Natural killer cell (primary cell): ENCODE results near the gene SSH2. TPM values are rescaled to one million over a fixed set of nuclear protein-coding genes. Genes with fewer than 3 reads are reported as not detected.

Source experiments
- ATAC-seq, 3 donors: fragments of 150-1000 bp in 2 of 3; fragments of 200-7000 bp in 1 of 3; cut with Tn5 transposase; 1 replicate in 1 of 3; 2 replicates in 2 of 3; pipeline ENCODE4 v1.10.0; 2021; ENCODE audit warnings: mild to moderate bottlenecking in 2 of 3, moderate library complexity in 2 of 3
- DNase-seq, 2 donors: peaks; one replicate each; pipeline versions ENCODE4 v3.0.0 to v3.0.0-alpha.2; 2013 to 2021; ENCODE audit warnings: mixed read lengths in 1 of 2
- H3K27ac ChIP-seq: one replicate; pipeline ENCODE4 v1.5.1; 2013; ENCODE audit warnings: mild to moderate bottlenecking, low read length
- H3K27me3 ChIP-seq: one replicate; pipeline ENCODE4 v1.6.1; 2013; ENCODE audit warnings: low read length; ENCODE audit not compliant: control insufficient read depth, insufficient read depth
- H3K36me3 ChIP-seq: one replicate; pipeline ENCODE4 v1.6.1; 2013; ENCODE audit warnings: low read length; ENCODE audit not compliant: control insufficient read depth, insufficient read depth
- H3K4me1 ChIP-seq: one replicate; pipeline ENCODE4 v1.6.1; 2013; ENCODE audit warnings: low read length; ENCODE audit not compliant: control insufficient read depth, insufficient read depth
- H3K4me3 ChIP-seq: one replicate; pipeline ENCODE4 v1.5.1; 2013; ENCODE audit warnings: low read length
- H3K9me3 ChIP-seq: one replicate; pipeline ENCODE4 v1.6.1; 2013; ENCODE audit warnings: low read length; ENCODE audit not compliant: control insufficient read depth, insufficient read depth
- H3K27ac Mint-ChIP-seq, 2 donors: one replicate each; pipeline ENCODE4 v1.8.0; 2022; ENCODE audit warnings: mild to moderate bottlenecking in 2 of 2, mixed read lengths in 2 of 2, moderate library complexity in 1 of 2
- H3K27me3 Mint-ChIP-seq, 2 donors: one replicate each; pipeline ENCODE4 v1.8.0; 2022; ENCODE audit warnings: low read depth in 2 of 2, mixed read lengths in 2 of 2
- H3K36me3 Mint-ChIP-seq: one replicate; pipeline ENCODE4 v1.8.0; 2022; ENCODE audit warnings: mixed read lengths
- H3K4me1 Mint-ChIP-seq, 2 donors: one replicate each; pipeline ENCODE4 v1.8.0; 2022; ENCODE audit warnings: mixed read lengths in 2 of 2
- H3K4me3 Mint-ChIP-seq: one replicate; pipeline ENCODE4 v1.8.0; 2022; ENCODE audit warnings: mild to moderate bottlenecking, moderate library complexity, mixed read lengths
- H3K9me3 Mint-ChIP-seq, 2 donors: one replicate each; pipeline ENCODE4 v1.8.0; 2022; ENCODE audit warnings: mixed read lengths in 2 of 2
- WGBS: methylation state at CpG from one replicate; pipeline ENCODE4 v1.1.7; 2013; ENCODE audit warnings: missing lambda C conversion rate; ENCODE audit not compliant: insufficient coverage; 5-methylcytosine and 5-hydroxymethylcytosine counted together
- intact Hi-C: fragments of 100-400 bp; cut with micrococcal nuclease; formaldehyde crosslinking; loops from one replicate; pipeline ENCODE4 v1.14.2; 2022
- total RNA-seq, 4 donors: library from RNA; stranded (reverse); fragments of 120-200 nt in 1 of 4; gene quantifications; one replicate each; pipeline versions ENCODE4 v1.2.3 to v1.2.4, GENCODE V29; 2013 to 2022
- TF ChIP-seq, protein P1 (sequence below): fragments of 200-600 bp; IDR thresholded peaks from one replicate; pipeline ENCODE4 v1.8.0; 2022; ENCODE audit warnings: antibody characterized with exemption

The SSH2 gene
- total RNA-seq, 3 donors from 2014 or later (not counting 1 experiment from before 2014, with no cell fraction given): 124 to 166 (median 144) TPM

DNA sequence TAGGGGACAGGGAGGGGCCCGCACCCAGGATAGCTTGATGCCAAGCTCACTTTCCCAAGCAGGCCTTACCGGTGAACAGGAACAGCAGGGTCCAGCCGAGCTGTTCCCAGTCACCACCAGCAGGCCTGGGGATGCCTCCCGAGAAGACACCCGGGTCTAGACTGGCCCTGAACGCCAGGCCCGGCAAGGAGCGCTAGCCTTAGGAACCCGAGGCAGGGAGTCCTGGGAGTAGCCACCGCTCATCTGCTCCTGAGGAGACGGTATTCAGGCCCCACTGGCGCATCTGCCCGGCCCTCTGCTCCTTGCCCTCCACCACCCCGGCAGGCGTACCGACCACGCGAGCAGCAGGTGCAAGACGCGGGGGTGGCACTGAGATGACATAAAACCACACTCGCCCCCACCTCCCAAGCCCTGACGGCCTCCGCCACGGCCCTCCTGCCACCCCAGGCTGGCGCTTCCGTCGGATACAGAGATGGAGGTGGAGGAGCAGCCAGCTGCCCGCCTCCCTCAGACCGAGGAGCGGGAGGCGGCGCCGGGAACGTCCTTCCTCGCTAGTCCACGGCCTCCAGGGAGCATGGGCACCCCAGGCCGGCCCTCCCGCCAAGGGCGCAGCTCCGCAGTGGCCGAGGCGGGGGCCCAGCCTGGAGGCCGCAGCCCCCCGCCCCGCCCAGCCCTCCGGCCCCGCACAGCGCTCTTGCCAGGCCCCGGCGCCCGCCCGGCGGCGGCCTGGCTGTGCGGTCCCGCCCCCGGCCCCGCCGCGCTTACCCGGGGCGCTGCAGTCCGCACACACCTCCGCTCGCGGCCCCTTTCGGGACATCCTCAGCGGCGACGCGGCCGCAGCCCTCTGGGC lies 341.2 kb downstream of the SSH2 start:
- TF ChIP-seq, protein P1, sequence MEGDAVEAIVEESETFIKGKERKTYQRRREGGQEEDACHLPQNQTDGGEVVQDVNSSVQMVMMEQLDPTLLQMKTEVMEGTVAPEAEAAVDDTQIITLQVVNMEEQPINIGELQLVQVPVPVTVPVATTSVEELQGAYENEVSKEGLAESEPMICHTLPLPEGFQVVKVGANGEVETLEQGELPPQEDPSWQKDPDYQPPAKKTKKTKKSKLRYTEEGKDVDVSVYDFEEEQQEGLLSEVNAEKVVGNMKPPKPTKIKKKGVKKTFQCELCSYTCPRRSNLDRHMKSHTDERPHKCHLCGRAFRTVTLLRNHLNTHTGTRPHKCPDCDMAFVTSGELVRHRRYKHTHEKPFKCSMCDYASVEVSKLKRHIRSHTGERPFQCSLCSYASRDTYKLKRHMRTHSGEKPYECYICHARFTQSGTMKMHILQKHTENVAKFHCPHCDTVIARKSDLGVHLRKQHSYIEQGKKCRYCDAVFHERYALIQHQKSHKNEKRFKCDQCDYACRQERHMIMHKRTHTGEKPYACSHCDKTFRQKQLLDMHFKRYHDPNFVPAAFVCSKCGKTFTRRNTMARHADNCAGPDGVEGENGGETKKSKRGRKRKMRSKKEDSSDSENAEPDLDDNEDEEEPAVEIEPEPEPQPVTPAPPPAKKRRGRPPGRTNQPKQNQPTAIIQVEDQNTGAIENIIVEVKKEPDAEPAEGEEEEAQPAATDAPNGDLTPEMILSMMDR: no peak
- Histone ChIP-seq H3K9me3 (no peaks in the 10 kb centered on the region), H3K4me3 (peak overlapping the region; percentile 70), H3K27me3 (peaks cover 1% of the 10 kb centered on the region), H3K4me1 (peaks cover 80% of the 10 kb centered on the region), H3K36me3 (no peaks in the 10 kb centered on the region), H3K27ac (peak overlapping the region; percentile 56)
- peaks cover 20 to 70% of the 10 kb centered on the region in 2 donors for H3K4me1 Mint-ChIP-seq
- no peaks in the 10 kb centered on the region for H3K27me3 Mint-ChIP-seq
- ATAC-seq (peak; percentile 20 to 45 (median 34)), DNase-seq (peak in 1 of 2 donors; percentile 70)
- under 1% methylated on average over 72 of the region's 72 CpGs for WGBS
- peak overlapping the region; percentile 50 to 79 for H3K27ac Mint-ChIP-seq
- intact Hi-C loops: loop anchor here (1.0 to 2.0 kb wide), 3 partner anchors 8 to 26 kb away; partner anchors contain the start of gene TP53I13
- H3K4me3 Mint-ChIP-seq: peak overlapping the region; percentile 85
- H3K36me3 Mint-ChIP-seq: no peaks in the 10 kb centered on the region
- H3K9me3 Mint-ChIP-seq: no peaks in the 10 kb centered on the region

DNA sequence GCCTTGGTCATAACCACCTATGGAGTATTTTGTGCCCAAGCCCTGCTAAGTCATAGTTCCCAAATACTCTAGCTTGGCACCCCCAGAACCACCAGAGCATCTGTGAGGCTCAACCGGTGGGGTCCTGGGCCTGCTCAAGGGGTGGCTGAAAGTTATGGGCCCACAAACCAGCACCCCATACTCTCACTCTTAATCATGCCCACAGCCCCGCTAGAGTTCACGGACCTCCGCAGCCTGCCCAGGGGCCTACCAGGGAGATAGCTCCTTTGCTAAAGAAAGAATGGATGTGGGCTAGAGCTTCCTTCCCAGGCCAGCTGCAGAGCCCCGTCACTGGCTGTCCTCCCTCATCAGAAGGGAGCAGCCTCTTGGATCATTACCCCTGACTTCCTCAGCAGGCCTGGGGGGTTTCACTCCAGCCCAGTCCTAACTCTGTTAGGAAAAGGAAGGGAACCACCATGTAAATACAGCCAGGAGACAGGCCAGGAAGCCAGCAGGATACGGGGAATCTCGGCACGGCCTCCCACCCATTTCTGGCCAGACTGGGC lies 341.9 kb downstream of the SSH2 start:
- Histone ChIP-seq H3K36me3 (peaks cover 2% of the 10 kb centered on the region), H3K27ac (peak overlapping the region; percentile 56), H3K9me3 (no peaks in the 10 kb centered on the region), H3K4me1 (peaks cover 77% of the 10 kb centered on the region), H3K27me3 (no peaks in the 10 kb centered on the region), H3K4me3 (peak overlapping the region; percentile 70)
- Mint-ChIP-seq H3K4me3 (peak overlapping the region; percentile 85), H3K27me3 (no peaks in the 10 kb centered on the region), H3K36me3 (no peaks in the 10 kb centered on the region), H3K27ac (peak overlapping the region; percentile 50 to 79), H3K4me1 (peaks cover 20 to 68% of the 10 kb centered on the region in 2 donors), H3K9me3 (no peaks in the 10 kb centered on the region)
- intact Hi-C loops: loop anchor here (2.0 kb wide), 2 partner anchors 19 to 27 kb away; partner anchors contain the start of gene TP53I13
- 20% methylated on average over 5 of the region's 8 CpGs for WGBS
- DNase-seq (no peak), ATAC-seq (no peak)
- TF ChIP-seq, protein P1: no peak

DNA sequence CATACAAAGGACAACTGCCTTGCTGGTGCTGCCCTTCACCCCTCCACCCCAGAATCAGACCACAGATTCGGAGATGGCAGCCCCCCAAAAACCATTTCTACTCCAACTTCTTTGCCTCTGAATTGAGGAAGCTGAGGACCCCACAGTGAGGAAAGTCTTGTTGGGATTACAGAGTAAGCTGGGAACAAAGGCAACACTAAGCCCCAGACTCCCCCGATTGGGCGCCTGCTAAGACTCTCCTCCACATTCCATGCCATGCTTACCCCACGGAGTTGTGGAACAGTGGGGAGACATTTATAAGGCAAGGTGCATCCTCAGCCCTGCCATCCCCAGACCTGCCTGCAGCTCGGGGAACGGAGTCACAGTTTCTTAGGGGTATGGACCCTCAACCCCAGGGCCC lies 342.4 kb downstream of the SSH2 start:
- peak overlapping the region; percentile 85 for H3K4me3 Mint-ChIP-seq
- peaks cover 5% of the 10 kb centered on the region for H3K36me3 ChIP-seq
- peaks cover 20 to 64% of the 10 kb centered on the region in 2 donors for H3K4me1 Mint-ChIP-seq
- no peaks in the 10 kb centered on the region for H3K27me3 ChIP-seq
- H3K4me1 ChIP-seq: peaks cover 74% of the 10 kb centered on the region
- no peak overlapping the region for H3K27ac ChIP-seq
- no peak overlapping the region for H3K4me3 ChIP-seq
- ATAC-seq (no peak), DNase-seq (no peak)
- no peaks in the 10 kb centered on the region for H3K27me3 Mint-ChIP-seq
- H3K36me3 Mint-ChIP-seq: no peaks in the 10 kb centered on the region
- WGBS: 92% methylated on average over 5 of the region's 6 CpGs
- no peaks in the 10 kb centered on the region for H3K9me3 ChIP-seq
- intact Hi-C loops: no loop called here
- TF ChIP-seq, protein P1: no peak
- peak overlapping the region; percentile 50 to 79 for H3K27ac Mint-ChIP-seq
- no peaks in the 10 kb centered on the region for H3K9me3 Mint-ChIP-seq
